AG08396 (cell line): Measurements from ENCODE around the gene SDHB.

Experiments used
- DNase-seq: peaks from one replicate; pipeline ENCODE4 v3.0.0; 2012; ENCODE audit warnings: low spot score, mixed read lengths

SDHB gene

DNA sequence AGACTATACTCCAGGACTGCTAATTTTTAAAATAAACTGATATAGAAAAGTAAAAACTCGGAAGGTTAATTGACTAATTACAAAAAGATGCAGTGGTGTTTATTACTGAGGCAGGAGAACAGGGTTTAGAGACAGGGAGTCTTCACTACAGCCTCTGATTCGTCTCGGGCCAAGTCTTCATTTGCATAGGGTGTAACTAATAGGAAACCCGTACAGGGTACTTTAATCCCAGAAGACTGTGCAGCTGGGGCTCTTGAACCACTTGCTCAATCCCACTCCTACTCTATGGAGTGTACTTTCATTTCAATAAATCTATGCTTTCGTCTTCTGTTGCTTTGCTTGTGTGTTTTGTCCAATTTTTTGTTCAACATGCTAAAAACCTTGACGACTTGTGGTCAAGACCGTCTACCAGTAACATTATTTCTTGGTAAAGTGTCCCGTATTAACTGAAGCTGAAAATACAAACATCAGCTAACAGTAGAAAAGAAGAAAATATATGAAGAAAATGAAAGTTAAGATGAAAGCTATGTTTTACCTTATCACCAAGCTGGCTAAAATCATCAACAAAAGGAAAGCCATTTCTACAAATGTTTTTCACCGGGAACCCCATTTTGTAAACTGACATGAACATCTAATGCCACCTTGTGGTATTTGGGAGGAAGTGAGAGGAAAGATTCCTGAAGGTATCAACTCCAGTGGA lies 8.0 kb downstream of the SDHB start:
- peak; percentile 62 for DNase-seq

DNA sequence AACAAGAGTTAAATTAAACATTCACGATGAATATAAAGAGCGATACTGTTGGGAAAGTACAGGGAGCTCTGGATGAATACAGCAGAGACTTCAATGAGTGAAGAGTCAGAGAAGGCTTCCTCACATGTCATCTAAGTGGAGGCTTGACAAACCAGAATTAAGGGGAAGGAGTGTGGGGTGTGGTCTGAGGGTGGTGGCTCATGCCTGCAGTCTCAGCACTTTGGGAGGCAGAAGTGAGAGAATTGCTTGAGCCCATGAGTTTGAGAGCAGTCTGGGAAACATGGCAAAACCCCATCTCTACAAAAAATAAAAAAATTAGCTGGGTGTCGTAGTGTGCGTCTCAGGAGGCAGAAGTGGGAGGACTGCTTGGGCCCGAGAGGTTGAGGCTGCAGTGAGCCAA lies 8.7 kb downstream of the SDHB start:
- no peak for DNase-seq

GRCh38 chr1:17043676-17044075 lies 10.2 kb downstream of the SDHB start:
- DNase-seq: no peak

DNA sequence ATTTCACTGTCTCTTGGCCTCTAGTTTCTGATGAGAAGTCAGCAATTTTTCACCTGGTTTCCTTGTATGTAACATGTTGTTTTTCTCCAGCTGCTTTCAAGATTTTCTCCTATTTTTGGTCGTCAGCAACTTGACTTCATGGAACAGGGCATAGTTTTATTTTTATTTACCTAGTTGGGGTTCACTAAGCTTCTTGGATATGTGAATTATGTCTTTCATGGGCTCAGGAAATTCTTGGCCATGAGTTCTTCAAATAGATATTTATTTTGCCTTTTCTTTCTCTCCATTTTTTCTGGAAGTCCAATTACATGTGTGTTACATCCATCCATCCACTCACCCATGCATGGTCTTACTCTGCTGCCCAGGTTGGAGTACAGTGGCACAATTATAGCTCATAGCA lies 13.7 kb downstream of the SDHB start:
- no peak for DNase-seq

DNA sequence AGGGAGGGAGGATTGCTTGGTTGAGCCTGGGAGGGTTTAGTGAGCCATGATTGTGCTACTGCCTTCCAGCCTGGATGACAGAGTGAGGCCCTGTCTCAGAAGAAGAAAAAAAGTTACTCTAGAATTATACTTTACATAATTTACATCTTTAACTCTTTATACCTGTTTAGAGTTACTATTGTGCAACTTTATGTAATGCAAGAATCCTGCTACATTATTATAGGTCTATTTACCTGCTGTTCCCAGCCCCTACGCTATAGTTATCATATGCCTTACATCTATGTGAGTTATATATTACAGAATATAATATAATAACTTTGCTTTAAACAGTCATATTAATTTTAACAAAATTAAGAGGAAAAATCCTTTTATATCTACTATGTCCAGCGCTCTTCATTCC lies 14.3 kb downstream of the SDHB start:
- DNase-seq: no peak

DNA sequence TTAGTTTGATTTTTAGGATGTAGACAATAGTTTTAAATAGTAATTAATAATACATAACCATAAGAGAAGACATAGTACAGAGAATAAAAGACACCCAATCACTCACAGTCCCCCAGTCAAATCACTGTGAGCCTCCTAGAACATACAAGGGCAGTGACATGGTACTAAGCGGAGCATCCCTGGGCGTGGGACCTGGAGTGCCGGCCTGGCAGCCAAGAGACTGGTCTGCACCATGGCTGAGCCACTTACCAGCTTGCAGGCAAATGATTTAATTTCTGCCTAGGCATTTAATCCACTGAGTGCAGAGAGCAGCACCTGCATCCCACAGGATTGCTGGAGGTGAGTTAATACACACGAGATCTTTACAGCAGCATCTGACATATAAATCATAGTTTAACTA lies 20.4 kb downstream of the SDHB start:
- DNase-seq: no peak

DNA sequence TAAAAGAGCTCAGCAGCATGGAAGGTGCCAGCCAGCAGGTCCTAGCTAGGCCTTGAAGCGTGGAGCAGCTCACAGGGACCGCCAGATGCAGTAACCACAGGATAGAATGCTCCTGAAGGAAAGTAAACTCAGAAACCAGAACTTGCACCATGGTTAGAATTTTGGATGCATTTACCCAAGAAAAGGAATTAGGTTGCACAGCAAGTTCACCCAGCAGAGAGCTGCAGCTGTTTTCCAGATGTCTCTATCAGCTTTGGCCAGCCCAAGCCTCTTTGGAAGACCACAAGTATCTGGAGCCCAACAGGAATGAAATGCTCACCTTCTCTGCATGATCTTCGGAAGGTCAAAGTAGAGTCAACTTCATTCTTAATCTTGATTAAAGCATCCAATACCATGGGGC lies 21.1 kb downstream of the SDHB start:
- DNase-seq: no peak

- no peak for DNase-seq
These were observed 22.4 kb downstream of the SDHB start for GRCh38 chr1:17031436-17031835.

DNA sequence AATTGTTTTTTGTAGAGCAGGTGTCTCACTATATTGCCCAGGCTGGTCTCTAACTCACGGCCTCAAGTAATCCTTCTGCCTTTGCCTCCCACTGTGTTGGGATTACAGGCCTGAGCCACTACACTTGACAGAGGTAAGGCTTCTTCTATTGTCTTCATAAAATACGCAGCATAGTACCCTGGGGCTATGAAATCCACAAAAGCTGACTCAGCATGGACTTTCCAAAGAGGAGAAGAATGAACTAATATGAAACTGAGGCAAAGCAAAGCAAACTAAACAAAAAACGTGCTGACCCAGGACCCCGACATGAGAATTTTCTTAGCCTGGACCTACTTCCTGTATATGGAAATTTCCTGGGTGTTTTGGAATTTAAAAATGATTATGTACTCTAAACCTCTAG lies 23.6 kb downstream of the SDHB start:
- DNase-seq: no peak

- DNase-seq: no peak
These were observed 25.1 kb downstream of the SDHB start for GRCh38 chr1:17028662-17029188.

- DNase-seq: no peak
These were observed 25.9 kb downstream of the SDHB start for GRCh38 chr1:17027900-17028299.

DNA sequence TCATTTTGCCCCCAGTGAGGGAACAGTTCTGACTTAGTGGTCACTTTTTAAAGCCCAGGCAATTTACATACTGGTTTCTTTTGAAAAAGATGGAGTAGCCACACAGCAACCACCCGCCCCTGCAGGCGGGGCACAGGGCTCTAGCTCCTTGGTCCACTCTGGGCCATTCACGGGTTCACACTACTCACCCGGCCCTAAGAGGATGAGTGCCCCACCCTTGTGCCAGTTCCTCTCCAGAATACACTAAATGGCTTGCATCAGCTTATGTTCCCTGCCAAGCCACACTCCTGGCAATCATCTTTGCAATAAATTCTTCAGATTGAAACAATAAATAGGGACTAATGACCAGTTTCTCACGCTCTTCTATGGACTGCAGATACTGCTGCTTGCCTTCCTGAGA lies 26.4 kb downstream of the SDHB start:
- DNase-seq: no peak

DNA sequence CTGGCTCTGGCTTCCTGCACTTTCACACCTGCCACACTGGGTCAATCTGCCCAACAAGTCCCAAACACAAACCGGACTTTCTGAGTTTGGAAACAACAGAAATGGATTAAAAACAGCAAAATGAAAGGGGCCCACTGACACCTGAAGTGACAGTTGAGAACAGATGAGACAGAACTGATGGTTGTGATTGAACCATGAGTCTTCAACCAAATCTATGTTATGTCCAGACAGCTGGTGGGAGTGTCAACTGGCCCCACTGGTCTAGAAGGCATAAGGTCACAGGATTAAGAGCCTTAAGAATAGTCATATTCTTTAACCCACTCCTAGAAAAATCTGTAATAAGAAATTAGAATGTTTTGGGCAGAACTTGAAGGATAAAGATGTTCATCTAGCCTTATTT lies 29.1 kb downstream of the SDHB start:
- no peak for DNase-seq

DNA sequence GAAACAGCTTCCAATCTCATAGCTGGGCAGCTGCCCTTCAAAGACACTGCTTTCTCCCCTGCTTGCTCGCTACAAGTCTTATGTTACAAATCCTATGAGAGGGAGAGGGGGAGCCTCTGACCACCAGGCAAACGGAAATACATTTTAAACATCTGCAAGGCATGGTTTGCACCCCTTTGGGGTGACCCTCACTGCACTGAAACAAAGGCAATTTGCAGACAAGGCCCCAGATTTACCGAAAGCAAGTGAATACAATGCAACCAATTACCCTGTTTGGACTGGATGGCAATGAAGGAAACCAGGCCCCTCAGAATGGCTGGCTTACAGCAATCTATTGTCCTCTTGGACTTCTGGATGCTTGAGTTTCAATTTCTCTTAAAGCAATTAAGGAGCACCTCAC lies 30.3 kb downstream of the SDHB start:
- no peak for DNase-seq

DNA sequence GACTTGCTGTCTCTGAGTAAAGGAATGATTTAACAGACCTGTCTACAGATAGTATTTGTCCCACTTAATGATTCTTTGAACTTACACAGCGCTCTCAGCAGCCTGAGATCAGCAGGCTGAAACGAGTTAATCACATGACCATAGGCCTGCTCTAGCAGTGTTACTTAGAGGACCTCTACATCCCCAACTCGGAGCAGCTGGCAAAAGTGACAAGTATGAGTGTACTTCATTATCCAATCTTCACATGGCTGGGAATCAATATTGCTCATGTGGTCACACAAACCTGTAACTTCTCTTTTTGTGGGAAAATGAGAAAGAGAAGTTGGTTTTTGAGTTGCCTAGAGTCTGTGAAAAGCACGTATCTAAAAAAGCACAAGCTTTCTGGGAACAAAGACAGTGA lies 30.7 kb downstream of the SDHB start:
- DNase-seq: no peak

- DNase-seq: no peak
These were observed 31.9 kb downstream of the SDHB start for GRCh38 chr1:17021896-17022295.

DNA sequence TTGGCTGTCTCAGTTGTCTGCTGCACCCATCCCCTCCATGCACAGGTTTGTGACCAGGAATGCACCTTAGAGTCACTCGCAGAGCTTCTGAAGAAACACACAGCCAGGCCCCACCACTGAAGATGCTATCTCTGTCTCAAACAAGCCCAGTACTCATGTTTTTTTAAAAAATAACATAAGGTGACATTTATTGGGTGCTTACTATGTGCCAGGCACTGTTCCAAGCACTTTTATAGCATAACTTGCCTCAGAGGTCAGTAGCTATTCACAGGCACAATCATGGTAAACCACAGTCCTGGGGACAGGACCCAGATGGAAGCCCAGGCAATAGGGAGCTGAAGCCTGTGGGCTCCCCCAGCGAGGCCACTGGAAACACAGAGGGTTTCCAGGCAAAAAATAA lies 33.3 kb downstream of the SDHB start:
- no peak for DNase-seq

DNA sequence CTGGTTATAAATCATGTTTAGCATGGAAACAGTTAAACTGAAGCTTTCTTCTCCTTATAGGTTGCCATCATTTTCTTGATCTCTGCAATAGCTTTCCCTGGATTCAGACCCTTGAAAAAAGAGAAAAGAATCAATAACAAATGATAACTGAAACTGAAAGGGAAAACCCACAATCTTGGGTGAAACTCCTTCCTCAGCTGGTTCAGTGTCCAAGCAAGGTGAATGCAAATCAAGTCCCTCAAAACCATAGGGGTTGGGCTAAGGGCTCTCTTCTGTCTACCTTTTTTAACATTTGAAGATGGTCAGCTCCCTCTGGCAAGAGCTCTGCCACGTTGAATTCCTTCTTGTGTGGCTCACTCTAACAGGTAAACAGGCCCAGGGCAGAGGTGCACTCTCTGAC lies 35.0 kb downstream of the SDHB start:
- no peak for DNase-seq

GRCh38 chr1:17017435-17017834 lies 36.4 kb downstream of the SDHB start:
- DNase-seq: no peak

DNA sequence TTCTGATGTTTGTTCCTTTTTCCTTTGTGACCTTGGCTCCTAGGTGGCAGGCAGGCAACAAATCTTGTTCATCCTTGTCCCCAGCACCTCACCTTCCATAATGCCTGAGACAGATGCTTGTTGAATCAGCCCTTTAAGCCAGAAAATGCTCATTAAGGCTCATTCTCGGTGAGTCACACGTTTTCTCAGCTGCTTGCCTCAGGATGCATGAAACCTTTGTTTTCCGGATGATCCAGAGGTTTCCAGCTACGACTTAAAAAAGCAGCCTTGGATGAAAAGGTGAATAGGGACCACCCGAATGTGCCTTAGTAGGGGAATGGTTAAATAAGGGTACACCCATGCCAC lies 37.5 kb downstream of the SDHB start:
- DNase-seq: peak; percentile 17

- DNase-seq: peak; percentile 38
These were observed 38.9 kb downstream of the SDHB start for GRCh38 chr1:17014671-17015567.

DNA sequence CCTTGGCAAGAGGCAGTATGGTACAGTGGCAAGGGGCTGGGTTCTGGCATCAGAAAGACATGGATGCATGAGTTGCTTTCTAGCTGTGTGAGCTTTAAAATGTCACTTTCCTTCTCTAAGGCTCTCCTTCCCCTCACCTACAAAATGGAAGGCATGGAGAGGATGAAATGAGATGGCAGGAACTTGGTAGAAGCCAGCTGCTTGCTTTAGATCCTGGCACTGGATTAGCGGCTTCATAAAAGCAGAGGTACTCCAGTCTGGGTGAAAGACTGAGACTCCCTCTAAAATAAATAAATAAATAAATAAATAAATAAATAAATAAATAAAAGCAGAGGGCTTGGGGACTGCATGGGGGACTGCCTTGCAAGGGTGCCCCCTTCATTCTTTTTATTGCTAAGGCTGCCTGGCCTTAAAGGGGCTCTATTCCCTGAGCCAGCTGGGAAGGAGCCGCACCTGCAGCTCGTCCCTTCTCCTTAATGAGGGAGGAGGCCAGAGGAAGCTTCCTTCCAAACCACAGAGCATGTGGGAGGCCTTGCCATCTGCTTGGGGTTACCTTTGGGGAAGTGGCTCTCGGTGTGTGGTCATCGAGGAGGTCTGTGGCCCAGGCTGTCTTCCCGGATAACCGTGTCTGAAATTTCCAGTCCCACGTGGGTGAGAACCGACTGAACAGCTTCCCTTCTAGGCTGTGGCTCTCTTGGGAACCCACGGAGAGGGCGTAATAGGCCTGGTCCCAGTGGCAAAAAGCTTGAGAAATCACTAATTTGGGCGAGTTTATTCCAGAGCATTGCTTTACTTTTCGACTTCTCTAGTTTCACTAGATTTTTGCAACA lies 40.1 kb downstream of the SDHB start:
- DNase-seq: no peak
